Activated CD4-positive, CD25-positive, alpha-beta regulatory T cell treated with anti-CD3 and anti-CD28 coated beads, Interleukin-2, amount 50 U/mL, for 24 hours (primary cell): ENCODE results near the gene EZH1.
A peak's percentile ranks its signal among the peaks of the same experiment; 100 is the strongest.

Experiments
- ATAC-seq, 2 donors: fragments of 150-1000 bp; cut with Tn5 transposase; one replicate each; pipeline ENCODE4 v1.10.0; 2021; ENCODE audit warnings: mild to moderate bottlenecking in 1 of 2, moderate library complexity in 1 of 2

EZH1 gene

GRCh38 chr17:42706732-42707131 lies 38.1 kb downstream of the EZH1 start:
- ATAC-seq: peak; percentile 36 to 39

GRCh38 chr17:42704837-42705494 lies 39.9 kb downstream of the EZH1 start:
- ATAC-seq: peak; percentile 92

- ATAC-seq: peak; percentile 27 to 36
Measured at GRCh38 chr17:42704490-42704836, 40.4 kb downstream of the EZH1 start.

GRCh38 chr17:42702446-42702845 lies 42.4 kb downstream of the EZH1 start:
- ATAC-seq: no peak

- ATAC-seq: no peak
Measured at GRCh38 chr17:42700586-42701289, 44.1 kb downstream of the EZH1 start.

- no peak for ATAC-seq
Measured at GRCh38 chr17:42699415-42699740, 45.5 kb downstream of the EZH1 start.

- ATAC-seq: no peak
Measured at GRCh38 chr17:42698736-42699414, 46.0 kb downstream of the EZH1 start.

- ATAC-seq: no peak
Measured at GRCh38 chr17:42697108-42697811, 47.6 kb downstream of the EZH1 start.

- no peak for ATAC-seq
Measured at GRCh38 chr17:42695500-42695899, 49.3 kb downstream of the EZH1 start.

- ATAC-seq: no peak
Measured at GRCh38 chr17:42694524-42694923, 50.3 kb downstream of the EZH1 start.

- no peak for ATAC-seq
Measured at GRCh38 chr17:42692489-42692888, 52.4 kb downstream of the EZH1 start.

- ATAC-seq: no peak
Measured at GRCh38 chr17:42691021-42691545, 53.8 kb downstream of the EZH1 start.

GRCh38 chr17:42690596-42690995 lies 54.2 kb downstream of the EZH1 start:
- ATAC-seq: no peak

- no peak for ATAC-seq
Measured at GRCh38 chr17:42687707-42688320, 57.0 kb downstream of the EZH1 start.

GRCh38 chr17:42686520-42687128 lies 58.2 kb downstream of the EZH1 start:
- ATAC-seq: no peak

GRCh38 chr17:42685831-42686230 lies 59.0 kb downstream of the EZH1 start:
- ATAC-seq: no peak

- no peak for ATAC-seq
Measured at GRCh38 chr17:42684929-42685556, 59.8 kb downstream of the EZH1 start.

GRCh38 chr17:42683407-42684034 lies 61.3 kb downstream of the EZH1 start:
- ATAC-seq: no peak

GRCh38 chr17:42682722-42683403 lies 62.0 kb downstream of the EZH1 start:
- no peak for ATAC-seq

GRCh38 chr17:42681976-42682721 lies 62.7 kb downstream of the EZH1 start, which contains the start of gene CNTNAP1:
TSS of gene CNTNAP1 (plus strand) at chr17:42682531. CDS start at chr17:42682830, 299 bp downstream.
- ATAC-seq: no peak
